Activated CD4-positive, alpha-beta T cell treated with anti-CD3 and anti-CD28 coated beads for 4 hours (primary cell): ENCODE results near the gene FAM13A.
"Not testable (repeated sequence)": the region's sequence is repeated elsewhere in the genome, so short reads cannot be mapped to it uniquely, and the experiment has no call there.

Experiments used
- DNase-seq, 2 donors: peaks; one replicate each; pipeline ENCODE4 v3.0.0-alpha.2; 2020

The FAM13A gene

DNA sequence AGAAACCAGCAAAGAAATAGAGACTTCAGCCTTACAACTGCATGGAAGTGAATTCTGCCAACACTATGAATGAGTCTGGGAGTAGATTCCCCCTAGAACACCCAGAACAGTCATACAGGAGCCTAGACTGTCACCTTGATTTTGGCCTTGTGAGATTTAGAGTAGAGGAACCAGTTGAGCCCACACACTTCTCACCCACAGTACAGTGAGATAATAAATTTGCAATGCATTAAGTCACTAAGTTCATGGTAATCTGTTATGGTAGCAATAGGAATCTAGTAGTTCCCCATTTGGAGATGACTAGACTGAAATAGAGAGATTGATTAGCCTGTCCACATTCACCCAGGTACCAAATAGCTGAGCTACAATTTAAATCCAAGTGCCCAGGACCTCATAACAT is 59.0 kb downstream of the FAM13A start:
- no peak for DNase-seq

DNA sequence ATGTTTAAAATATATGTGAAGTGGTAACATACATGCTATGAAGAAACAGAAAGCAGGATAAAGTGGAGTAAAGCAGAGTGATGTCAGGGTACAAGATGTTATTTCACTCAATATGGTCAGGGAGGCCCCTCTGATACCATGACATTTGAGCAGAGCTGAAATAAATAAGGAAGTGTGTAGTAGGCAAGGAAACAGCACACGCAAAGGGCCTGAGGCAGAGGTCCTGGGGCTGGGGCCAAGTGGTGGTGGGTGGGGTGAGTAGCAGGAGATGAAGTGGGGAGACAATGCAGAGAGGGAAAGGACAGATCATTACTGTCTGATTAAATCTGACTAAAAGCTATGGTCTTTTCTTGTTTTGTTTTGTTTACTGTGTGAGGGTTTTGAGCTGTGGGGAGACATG is 61.1 kb downstream of the FAM13A start:
- DNase-seq, result no peak

DNA sequence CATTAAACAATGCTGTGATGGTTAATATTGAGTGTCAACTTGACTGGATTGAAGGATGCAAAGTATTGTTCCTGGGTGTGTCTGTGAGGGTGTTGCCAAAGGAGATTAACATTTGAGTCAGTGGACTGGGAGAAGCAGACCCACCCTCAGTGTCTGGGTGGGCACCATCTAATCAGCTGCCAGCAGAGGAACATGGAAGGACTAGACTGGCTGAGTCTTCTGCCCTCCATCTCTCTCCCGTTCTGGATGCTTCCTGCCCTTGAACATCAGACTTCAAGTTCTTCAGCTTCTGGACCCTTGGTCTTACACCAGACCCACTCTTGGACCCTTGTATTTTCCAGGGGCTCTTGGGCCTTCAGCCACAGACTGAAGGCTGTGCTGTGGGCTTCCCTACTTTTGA is 61.7 kb downstream of the FAM13A start:
- DNase-seq, result not testable (repeated sequence)

DNA sequence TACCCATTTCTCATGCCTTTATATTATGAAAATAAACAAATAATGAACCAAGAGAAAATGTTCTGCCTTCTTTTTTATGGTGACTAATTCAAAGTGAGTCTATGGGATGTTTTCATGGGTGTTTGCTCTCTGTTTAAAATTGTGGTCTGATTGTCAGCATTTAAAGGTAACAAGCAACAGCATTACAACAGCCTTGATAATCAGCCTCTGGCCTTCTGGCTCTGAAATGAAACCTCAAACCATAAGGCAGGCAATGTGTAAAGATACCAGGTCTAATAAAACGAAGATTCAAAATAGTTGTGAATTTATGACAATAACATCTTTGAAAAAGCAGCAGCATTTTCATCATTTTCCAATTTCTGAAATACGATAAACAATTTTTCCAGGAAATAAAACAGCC is 63.7 kb downstream of the FAM13A start:
- no peak for DNase-seq

DNA sequence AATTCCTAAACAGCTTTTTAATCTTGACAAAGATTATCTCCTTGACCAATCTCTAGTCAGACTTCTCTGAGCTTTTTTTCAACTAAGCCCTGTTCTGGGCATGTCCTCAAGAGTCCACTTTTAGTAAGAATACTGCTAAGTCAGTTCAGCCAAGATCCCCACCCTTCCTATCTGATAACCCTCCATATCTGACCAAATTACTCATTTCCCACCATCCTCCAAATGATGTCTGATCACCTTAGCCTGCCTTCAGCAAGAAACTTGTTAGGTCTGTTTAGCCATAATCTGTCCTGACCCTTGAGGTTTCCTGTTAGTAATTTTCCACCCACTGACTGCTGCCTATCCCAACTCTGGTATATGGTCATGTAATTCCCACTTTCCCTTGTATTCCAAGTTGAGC is 65.2 kb downstream of the FAM13A start:
- no peak for DNase-seq

DNA sequence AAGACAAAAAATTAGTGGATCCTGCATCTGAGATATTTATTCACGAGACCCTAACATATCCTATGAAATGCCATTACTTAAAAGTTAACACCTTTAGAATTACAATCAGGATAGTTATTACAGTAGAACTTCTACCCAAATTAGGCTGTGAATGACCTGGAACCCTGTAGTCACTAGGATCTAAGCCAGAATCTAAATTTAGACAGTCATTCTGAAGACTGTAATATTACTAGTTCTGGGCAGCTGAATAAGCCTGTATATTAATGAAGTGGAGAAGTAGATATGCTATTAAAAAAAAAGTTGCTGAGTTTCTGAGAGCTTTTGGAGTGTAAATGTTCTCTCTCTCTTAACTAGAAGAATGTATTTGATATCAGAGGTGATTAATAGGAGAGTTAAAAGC is 67.0 kb downstream of the FAM13A start:
- DNase-seq, result no peak

DNA sequence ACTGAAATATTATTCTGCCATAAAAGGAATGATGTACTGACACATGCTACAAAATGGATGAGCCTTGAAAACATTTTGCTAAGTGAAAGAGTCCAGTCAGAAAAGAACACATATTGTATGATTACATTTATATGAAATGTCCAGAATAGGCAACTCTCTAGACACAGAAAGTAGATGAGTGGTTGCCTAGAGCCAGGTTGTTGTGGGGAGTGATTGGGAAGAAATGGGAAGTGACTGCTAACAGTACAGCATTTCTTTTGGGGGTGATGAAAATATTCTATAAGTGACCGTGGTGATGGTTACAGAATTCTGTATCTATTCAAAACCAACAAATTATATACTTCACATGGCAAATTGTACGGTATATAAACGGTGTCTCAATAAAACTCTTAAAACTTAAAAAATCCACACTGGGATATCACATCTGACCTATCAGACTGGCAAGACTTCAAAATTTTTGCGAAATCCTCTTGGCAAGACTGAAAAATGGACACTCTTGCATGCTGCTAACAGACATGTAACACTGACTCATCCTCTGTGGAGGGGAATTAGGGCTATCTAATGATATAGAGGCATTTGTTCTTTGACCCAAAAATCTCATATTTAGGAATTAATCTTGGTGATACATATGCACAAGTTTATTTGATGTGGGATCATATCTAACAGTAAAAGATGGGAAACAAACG is 71.8 kb downstream of the FAM13A start:
- no peak for DNase-seq

DNA sequence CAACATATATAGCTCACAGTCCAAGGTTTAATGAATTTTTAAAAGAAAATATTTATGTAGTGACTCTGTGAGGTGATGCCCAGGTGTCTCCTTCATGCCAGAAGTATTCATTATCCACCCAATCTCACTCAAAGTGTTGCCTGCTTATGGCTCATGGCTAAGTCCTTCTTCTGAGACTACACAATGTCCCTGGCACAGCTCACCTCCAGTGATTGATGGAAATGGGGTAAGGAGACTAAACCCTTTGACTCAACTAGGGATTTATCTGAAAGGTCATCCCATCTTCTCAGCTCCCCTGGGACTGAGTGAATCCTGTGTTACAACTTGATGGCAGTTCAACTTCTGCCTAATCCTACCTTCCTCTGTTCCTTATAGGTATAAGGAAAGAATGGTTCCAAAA is 74.2 kb downstream of the FAM13A start:
- no peak for DNase-seq

DNA sequence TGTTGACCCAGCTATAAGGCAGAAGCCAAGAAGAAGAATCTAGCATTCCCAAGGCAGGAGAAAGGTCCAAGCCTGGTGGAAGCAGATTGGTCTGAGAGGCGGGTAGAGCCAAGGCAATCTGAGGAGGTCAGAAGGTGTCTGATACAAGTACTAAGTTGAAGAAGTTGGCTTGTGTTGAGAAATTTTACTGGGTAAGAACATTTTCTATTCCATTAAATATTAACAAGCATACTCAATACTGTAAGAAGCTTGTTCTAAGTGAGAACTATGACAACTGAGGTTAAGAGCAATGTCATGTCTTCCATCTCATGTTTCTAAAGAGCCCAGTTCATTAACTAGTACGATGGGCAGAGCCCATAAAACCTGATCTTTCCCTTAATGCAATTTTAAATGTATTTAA is 75.0 kb downstream of the FAM13A start:
- DNase-seq, result no peak

DNA sequence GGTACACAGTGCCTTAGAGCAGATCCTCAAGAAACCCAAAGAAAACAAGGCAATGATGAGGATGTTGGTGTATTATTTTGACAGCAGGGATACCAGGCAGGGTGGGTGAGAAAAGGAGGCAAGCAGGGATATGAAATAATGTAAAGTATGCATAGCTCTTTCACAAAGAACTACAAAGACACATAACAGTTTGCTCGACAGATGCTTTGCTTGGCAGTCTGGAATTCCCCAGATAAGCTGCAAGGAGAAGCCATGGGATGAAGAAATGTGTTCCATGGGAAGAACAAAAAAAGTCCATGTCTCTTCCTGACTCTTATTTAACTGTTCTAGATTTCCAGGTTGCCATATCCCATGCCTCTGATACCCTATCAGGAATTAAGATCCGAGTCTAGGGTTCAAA is 75.4 kb downstream of the FAM13A start:
- no peak for DNase-seq

DNA sequence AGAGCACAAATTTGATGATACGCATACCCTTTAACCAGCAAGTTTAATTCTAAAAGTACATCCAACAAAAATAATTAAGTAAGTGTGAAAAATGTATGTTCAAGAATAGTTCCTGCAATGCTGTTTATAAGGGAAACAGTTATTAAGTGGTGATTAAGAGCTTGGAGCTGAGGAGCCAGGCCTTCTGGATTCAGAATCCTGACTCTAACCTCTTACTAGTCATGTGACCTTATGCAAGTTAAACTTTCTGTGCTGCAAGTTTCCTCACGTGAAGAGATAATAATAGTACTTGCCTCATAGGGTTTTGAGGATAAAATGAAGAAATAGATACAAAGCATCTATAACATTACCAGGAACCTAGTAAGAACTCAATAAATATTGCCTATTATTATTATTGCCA is 77.7 kb downstream of the FAM13A start:
- DNase-seq, result no peak

DNA sequence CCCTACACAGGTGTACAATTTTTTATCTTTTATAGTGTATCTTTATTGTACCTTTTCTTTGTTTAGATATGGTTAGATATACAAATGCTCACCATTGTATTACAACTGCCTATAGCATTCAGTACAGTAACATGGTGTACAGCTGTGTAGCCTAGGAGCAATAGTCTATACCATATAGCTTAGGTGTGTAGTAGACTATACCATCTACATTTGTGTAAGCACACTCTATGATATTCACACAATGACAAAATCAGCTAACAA is 80.3 kb downstream of the FAM13A start:
- no peak for DNase-seq

DNA sequence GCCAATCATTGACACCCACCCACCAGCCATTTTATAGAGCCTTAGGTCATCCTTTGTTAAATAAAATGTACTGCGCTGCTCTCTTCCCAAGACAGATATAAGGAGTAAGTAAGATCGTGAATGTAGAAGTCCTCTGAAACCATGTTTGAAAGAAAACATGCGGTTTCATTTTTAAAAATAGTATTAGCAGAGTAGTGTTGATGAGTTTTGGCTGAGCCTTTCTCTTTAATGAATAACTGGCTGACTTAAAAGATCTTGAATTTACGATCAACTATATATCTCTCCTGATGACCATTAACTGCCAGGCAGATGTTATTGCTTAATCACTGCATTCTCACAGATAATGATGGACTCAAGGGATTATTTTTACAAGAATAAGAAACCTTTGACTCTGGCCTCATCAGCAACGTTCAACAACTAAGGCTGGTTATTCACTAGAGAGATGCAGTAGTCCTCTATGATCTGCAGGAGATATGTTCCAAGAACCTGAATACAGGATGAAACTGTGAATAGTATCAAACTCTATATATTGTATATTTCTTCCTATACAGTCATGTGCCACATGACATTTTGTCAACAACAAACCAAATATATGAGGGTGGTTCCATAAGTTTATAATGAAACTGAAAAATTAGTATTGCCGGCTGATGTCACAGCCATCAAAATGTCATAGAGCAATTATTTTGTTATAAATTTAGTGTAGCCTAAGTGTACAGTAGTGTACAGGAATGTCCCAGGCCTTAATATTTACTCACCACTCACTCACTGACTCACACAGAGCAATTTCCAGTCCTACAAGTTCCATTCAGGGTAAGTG is 80.8 kb downstream of the FAM13A start:
- no peak for DNase-seq

DNA sequence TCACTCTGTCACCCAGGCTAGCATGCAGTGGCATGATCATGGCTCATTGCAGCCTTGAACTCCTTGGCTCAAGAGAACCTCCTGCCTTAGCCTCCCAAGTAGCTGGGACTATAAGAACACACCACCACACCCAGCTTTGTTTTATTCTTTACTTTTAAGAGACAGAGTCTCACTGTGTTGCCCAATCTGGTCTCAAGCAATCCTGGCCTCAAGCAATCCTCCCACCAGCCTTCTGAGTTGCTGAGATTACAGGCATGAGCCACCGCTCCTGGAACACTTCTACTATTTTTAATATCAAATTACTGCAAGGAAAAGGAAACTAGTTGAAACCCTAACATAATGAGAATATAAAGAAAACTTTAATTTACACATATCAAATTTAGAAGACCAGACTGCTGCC is 85.4 kb downstream of the FAM13A start:
- no peak for DNase-seq

DNA sequence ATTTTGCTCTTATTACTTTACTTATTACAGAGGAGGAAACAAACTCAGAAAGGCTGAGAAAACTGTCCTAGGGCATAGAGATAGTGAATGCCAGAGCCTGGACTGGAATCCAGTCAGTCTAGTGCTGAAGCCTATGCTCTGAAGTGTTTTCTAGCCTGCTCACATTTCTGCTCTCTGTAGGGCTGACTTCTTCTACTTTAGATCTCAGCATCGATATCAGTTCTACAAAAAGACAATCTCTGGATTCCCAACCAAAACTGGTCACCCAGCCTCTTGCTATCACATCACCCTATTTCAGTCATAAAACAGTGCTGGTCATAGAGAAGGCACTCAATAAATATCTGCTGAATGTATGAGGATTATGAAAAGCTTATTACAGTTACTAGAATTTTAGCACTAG is 87.2 kb downstream of the FAM13A start:
- DNase-seq, result no peak

DNA sequence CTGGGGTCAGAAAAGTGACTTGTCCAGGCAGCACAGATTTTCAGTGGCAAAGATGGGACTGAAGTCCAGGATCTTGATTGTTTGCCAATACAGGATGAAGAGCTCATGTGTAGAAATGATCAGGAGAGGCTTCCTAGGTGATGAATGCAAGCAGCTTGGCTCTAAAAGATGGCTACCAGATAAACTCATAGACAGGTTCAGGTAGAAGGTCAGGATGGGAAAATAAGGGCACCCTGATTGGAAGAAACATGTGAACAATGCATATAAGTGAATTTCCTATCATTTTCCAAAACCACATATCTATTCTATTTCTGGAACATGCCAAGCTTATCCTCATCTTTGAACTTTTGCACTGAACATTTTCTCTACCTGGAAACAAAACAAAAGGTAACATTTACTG is 87.7 kb downstream of the FAM13A start:
- DNase-seq, result no peak

DNA sequence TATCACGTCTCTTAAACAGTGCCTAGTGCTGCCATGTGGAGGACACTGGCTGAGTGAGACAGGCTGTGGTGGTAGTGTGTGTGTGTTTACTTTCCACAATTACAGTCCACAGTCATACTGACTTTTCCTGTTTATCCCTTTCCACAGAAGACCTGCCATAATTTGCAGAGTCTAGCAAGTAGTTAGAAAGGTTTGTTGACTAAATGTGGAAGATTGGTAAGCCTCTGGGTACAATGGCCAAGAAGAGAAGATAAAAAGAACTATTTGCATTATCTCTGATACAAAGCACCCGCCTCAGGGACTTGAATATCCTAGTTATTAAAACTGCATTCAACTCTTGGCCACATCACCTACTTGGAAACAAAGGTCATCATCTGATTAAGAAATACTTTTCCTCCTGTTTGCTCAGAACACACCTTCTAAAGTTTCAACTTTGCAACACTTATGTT is 89.1 kb downstream of the FAM13A start:
- no peak for DNase-seq

DNA sequence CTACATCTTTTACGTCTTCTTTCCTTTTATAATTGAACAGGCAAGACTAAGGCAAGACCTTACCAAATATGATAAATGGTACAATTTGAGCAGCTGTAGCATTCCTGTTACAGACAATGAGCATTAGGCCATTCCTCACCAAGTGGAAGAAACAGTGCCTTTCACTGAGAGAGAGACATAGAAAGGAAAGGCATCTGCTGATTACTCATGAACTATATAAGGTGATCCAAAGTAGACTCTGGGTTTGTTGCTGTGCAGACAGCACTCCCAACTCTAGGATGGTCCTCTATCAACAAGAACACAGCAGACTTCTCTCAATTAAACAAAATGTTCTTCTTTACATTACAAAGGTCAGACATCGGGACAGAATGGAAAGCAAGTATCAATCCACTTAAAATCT is 91.9 kb downstream of the FAM13A start:
- DNase-seq, result no peak

DNA sequence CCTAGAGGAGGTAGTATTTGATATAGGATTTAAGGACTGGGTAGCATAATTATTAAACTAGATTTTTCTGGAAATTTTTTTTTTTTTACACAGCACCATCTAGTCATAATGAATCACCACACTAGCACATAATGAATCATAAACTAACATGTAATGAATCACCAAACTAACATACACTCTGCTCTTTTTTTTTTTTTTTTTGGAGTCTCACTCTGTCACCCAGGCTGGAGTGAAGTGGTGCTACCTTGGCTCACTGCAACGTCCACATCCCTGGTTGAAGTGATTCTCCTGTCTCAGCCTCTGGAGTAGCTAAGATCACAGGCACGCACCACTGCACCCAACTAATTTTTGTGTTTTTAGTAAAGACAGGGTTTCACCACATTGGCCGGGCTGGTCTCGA is 92.5 kb downstream of the FAM13A start:
- no peak for DNase-seq

DNA sequence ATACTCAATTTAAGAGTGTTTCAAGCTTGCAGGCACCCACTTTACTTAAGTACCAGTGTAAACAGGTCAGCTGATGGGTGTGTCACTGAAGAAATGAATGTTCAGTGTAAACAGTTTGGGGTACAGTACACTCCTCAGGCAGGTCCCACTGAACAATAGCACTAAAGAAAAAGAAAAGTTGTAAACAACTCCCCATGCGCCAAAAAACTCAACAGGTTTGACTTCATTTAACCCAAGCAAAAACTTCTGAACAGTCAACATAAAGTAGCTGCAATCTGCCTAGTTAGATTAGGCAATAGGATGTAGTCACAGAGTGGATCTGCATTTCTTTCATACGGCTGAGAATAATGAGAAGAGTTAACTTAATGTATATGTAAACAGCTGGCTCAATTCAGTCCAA is 93.2 kb downstream of the FAM13A start:
- no peak for DNase-seq

DNA sequence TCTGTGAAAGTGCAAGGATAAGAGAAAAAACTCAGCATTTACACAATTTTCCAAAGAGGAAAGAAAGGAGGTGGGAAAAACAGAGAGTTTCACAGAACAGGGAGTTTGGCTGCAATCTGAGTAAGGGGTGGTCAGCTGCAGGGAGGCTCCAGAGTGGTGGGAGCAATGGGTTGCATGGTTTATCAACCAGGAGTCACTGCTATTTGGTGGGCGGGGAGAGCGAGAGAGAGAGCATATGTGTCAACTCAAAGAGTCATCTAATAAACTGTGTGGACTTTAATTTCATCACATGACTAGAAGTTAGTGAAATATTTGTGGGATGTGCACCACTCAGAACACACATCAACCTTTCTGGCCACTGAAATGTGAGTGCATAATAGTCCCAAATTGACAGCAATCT is 94.6 kb downstream of the FAM13A start:
- DNase-seq, result no peak

DNA sequence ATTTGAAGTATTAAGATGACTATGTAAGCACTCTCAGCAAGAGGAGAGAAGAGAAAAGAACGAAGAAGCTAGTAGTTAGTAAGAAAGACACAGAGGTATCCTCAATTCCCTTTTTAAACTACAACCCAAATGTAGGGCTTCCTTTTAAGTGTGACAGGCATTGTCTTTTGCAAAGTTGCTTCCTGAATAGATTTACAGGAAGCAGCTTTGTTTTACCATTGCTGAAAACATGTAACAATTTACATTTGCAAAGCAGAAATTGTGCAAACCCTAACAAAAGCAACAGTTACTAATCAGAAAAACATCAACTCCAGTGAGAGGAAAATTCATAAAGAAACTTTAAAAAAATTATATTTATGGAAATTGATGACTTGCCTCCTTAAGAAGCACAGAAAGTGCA is 96.4 kb downstream of the FAM13A start:
- DNase-seq, result no peak

DNA sequence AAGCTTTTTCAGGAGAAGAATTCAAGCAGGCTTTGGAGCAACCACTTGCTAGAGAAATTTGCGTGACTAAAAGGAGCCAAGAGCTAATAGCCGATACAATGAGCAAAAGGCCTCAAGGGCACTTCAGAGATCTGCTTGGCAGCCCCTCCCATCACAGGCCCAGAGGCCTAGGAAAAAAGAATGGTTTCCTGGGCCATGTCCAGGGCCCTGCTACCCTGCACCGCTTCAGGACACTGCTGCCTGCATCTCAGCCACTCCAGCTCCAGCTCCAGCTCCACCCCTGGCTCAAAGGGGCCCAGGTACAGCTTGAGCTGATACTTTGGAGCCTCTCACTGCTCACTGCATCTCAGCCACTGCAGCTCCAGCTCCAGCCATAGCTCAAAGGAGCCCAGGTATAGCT is 98.9 kb downstream of the FAM13A start:
- no peak for DNase-seq

DNA sequence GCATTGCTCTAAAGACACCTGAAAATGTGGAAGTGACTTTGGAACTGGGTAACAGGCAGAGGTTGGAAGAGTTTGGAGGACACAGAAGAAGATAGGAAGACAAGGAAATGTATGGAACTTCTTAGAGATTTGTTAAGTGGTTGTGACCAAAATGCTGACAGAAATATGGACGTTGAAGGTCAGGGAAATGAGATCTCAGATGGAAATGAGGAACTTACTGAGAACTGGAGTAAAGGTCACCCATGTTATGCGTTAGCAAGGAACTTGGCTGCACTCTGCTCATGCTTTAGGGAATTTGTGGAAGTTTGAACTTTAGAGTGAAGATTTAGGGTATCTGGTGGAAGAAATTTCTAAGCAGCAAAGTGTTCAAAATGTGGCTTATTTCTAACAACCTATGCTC is 99.4 kb downstream of the FAM13A start:
- no peak for DNase-seq
